Smooth muscle cell (in vitro differentiated cells): ENCODE measurements around the gene CPA1. TPM values are rescaled to one million over a fixed set of nuclear protein-coding genes. Genes with fewer than 3 reads are reported as not detected.
A peak's percentile ranks its signal among the peaks of the same experiment; 100 is the strongest.

Experiments used
- DNase-seq: peaks from one replicate; lab custom pipeline; 2025; ENCODE audit not compliant: unreplicated experiment; lab: John Stamatoyannopoulos, UW
- H2AFZ ChIP-seq: fragments of 200-600 bp; sonication (generic); 2 replicates; pipeline ENCODE4 v1.6.0; 2016; ENCODE audit warnings: antibody characterized with exemption, low read depth, mild to moderate bottlenecking
- H3F3A ChIP-seq: fragments of 200-600 bp; sonication (generic); 2 replicates; pipeline ENCODE4 v1.6.0; 2017; ENCODE audit warnings: antibody characterized with exemption, low read depth
- H3K27ac ChIP-seq: fragments of 200-600 bp; sonication (generic); 2 replicates; pipeline ENCODE4 v1.5.1; 2016; ENCODE audit warnings: low read depth, mild to moderate bottlenecking
- H3K27me3 ChIP-seq: fragments of 200-600 bp; sonication (generic); 2 replicates; pipeline ENCODE4 v1.6.1; 2016; ENCODE audit warnings: low read depth, mild to moderate bottlenecking
- H3K36me3 ChIP-seq: fragments of 200-600 bp; sonication (generic); 2 replicates; pipeline ENCODE4 v1.5.1; 2016; ENCODE audit warnings: low read depth
- H3K4me1 ChIP-seq: fragments of 200-600 bp; sonication (generic); 2 replicates; pipeline ENCODE4 v1.5.1; 2016; ENCODE audit warnings: low read depth
- H3K4me2 ChIP-seq: fragments of 200-600 bp; sonication (generic); 2 replicates; pipeline ENCODE4 v1.6.0; 2016; ENCODE audit warnings: mild to moderate bottlenecking
- H3K4me3 ChIP-seq: fragments of 200-600 bp; sonication (generic); 2 replicates; pipeline ENCODE4 v1.5.1; 2016; ENCODE audit warnings: mild to moderate bottlenecking
- H3K79me2 ChIP-seq: fragments of 200-600 bp; sonication (generic); 2 replicates; pipeline ENCODE4 v1.6.0; 2016; ENCODE audit warnings: low read depth, mild to moderate bottlenecking
- H3K9ac ChIP-seq: fragments of 200-600 bp; sonication (generic); 2 replicates; pipeline ENCODE4 v1.6.0; 2016; ENCODE audit warnings: low read depth
- H3K9me3 ChIP-seq: fragments of 200-600 bp; sonication (generic); replicated peaks from 2 replicates; pipeline ENCODE4 v1.5.1; 2016; ENCODE audit warnings: low read depth
- H4K20me1 ChIP-seq: fragments of 200-600 bp; sonication (generic); 2 replicates; pipeline ENCODE4 v1.6.0; 2016; ENCODE audit warnings: low read depth
- CTCF ChIP-seq: fragments of 200-600 bp; sonication (generic); IDR thresholded peaks from 2 replicates; pipeline ENCODE4 v1.5.1; 2017; ENCODE audit warnings: borderline replicate concordance, mild to moderate bottlenecking, antibody characterized with exemption; ENCODE audit not compliant: insufficient read depth, poor library complexity, severe bottlenecking
- WGBS: methylation state at CpG from one replicate; pipeline ENCODE4 v1.1.7; 2016; ENCODE audit warnings: low lambda C conversion rate; 5-methylcytosine and 5-hydroxymethylcytosine counted together
- polyA plus RNA-seq: library from polyadenylated mRNA; unstranded; fragments of >200 nt; fragmentation: Nextera tagmentation; extraction: Ambion mirVana; gene quantifications from 2 replicates; pipeline ENCODE4 v1.2.1, GENCODE V29; 2016
- total RNA-seq: library from RNA; depleted of rRNA; stranded (reverse); fragments of >200 nt; gene quantifications from 2 replicates; pipeline ENCODE4 v1.2.3, GENCODE V29; 2014

Gene CPA1
- total and polyA plus RNA-seq, 2 experiments from 2014 or later: 0.90 to 3.8 TPM

DNA sequence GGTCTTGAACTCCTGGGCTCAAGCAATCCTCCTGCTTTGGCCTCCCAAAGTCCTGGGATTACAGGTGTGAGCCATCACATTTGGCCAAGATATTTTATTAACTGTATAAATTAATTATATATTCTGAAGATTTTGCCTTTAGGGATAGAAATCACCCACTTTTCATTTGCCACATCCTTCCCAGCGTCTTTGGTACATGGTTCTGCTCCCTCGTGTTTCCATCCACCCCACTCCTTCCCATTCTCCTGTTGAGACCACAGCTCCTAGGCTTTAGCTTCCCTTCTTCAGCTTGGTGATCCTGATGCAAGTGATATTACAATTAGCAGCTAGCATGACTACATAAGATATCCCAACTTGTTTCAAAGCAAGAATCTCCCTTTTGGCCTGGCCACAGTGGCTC, 8.4 kb downstream of the CPA1 start:
- no peak for TF ChIP-seq CTCF
- Histone ChIP-seq H3K27me3 (no peaks in the 10 kb centered on the region), H3K9ac (no peak overlapping the region), H3F3A (peaks cover 5% of the 10 kb centered on the region), H3K4me1 (peaks cover 7% of the 10 kb centered on the region), H2AFZ (no peak overlapping the region), H3K27ac (no peak overlapping the region), H3K36me3 (no peaks in the 10 kb centered on the region), H3K9me3 (no peaks in the 10 kb centered on the region), H3K4me2 (no peak overlapping the region), H3K79me2 (no peaks in the 10 kb centered on the region), H4K20me1 (no peaks in the 10 kb centered on the region), H3K4me3 (no peak overlapping the region)
- WGBS: 50% methylated on average over 2 of the region's 2 CpGs
- DNase-seq: no peak

DNA sequence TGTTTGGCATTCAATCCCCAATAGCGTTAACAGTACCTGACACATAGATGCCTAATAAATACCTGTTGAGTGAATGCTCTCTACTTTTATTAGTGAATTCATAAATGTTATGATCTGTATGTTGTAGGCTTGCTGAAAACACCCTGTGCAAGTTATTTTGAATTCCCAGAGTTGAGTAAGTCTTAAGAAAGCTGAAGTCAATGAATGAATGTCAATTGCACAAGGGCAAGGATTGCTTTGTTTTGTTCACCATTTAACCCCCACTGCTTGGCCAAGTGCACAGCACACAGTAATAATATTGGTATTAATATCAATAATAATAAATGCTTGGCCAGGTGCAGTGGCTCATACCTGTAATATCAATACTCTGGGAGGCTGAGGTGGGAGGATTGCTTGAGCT, 10.2 kb downstream of the CPA1 start:
- Histone ChIP-seq H3K27ac (no peak overlapping the region), H3K9me3 (no peaks in the 10 kb centered on the region), H3F3A (peaks cover 5% of the 10 kb centered on the region), H3K4me1 (peaks cover 11% of the 10 kb centered on the region), H3K4me3 (no peak overlapping the region), H4K20me1 (no peaks in the 10 kb centered on the region), H2AFZ (no peak overlapping the region), H3K4me2 (no peak overlapping the region), H3K36me3 (no peaks in the 10 kb centered on the region), H3K27me3 (no peaks in the 10 kb centered on the region), H3K9ac (no peak overlapping the region), H3K79me2 (no peaks in the 10 kb centered on the region)
- TF ChIP-seq CTCF: no peak
- no peak for DNase-seq
- WGBS: 95% methylated on average over 1 of the region's 1 CpG

GRCh38 chr7:130393101-130393561, 12.8 kb downstream of the CPA1 start:
- Histone ChIP-seq H3K4me2 (peak overlapping the region; percentile 81), H3K9ac (no peak overlapping the region), H3K27me3 (no peaks in the 10 kb centered on the region), H3K4me3 (no peak overlapping the region), H3K27ac (peak overlapping the region; percentile 76), H2AFZ (no peak overlapping the region), H3K79me2 (no peaks in the 10 kb centered on the region), H3K36me3 (no peaks in the 10 kb centered on the region), H3K4me1 (peaks cover 17% of the 10 kb centered on the region), H3K9me3 (no peaks in the 10 kb centered on the region), H3F3A (peaks cover 5% of the 10 kb centered on the region), H4K20me1 (no peaks in the 10 kb centered on the region)
- 65% methylated on average over 5 of the region's 5 CpGs for WGBS
- TF ChIP-seq CTCF: no peak
- no peak for DNase-seq

GRCh38 chr7:130393841-130394411, 13.6 kb downstream of the CPA1 start:
- Histone ChIP-seq H3K9me3 (no peaks in the 10 kb centered on the region), H3K27me3 (no peaks in the 10 kb centered on the region), H3K9ac (no peak overlapping the region), H3K79me2 (no peaks in the 10 kb centered on the region), H3K27ac (no peak overlapping the region), H3F3A (peaks cover 5% of the 10 kb centered on the region), H3K4me2 (no peak overlapping the region), H3K36me3 (no peaks in the 10 kb centered on the region), H2AFZ (no peak overlapping the region), H4K20me1 (no peaks in the 10 kb centered on the region), H3K4me3 (no peak overlapping the region), H3K4me1 (peaks cover 17% of the 10 kb centered on the region)
- no peak for TF ChIP-seq CTCF
- no peak for DNase-seq
- 79% methylated on average over 10 of the region's 10 CpGs for WGBS
